Measurements from ENCODE around the gene KRTAP10-3. TPM values are rescaled to one million over a fixed set of nuclear protein-coding genes. Genes with fewer than 3 reads are reported as not detected.

The KRTAP10-3 gene
- total RNA-seq: not detected in 2 replicates

GRCh38 chr21:44558695-44559094 lies at the start of gene KRTAP10-3:
KRTAP10-3 (minus strand) TSS chr21:44558795; CDS start chr21:44558715, 80 bp downstream.

GRCh38 chr21:44600118-44600978 lies 41.8 kb upstream of the KRTAP10-3 start, which contains the start of gene KRTAP10-7:
KRTAP10-7 (plus strand) TSS chr21:44600597; CDS start chr21:44600622, 25 bp downstream.

GRCh38 chr21:44592446-44593311 lies 34.1 kb upstream of the KRTAP10-3 start, which contains the start of gene KRTAP10-6:
KRTAP10-6 (minus strand) TSS chr21:44592505; CDS start chr21:44592484, 21 bp downstream.

GRCh38 chr21:44580231-44580821 lies 21.7 kb upstream of the KRTAP10-3 start, which contains the start of gene KRTAP10-5:
KRTAP10-5 (minus strand) TSS chr21:44580604; CDS start chr21:44580578, 26 bp downstream.

GRCh38 chr21:44573630-44574456 lies 15.2 kb upstream of the KRTAP10-3 start, which contains the start of gene KRTAP10-4:
KRTAP10-4 (plus strand) TSS chr21:44573729; CDS start chr21:44573759, 30 bp downstream.

GRCh38 chr21:44551340-44551961 lies 7.1 kb downstream of the KRTAP10-3 start, which contains the start of gene KRTAP10-2:
KRTAP10-2 (minus strand) TSS chr21:44551505; CDS start chr21:44551458, 47 bp downstream.

GRCh38 chr21:44539991-44540666 lies 18.5 kb downstream of the KRTAP10-3 start, which contains the start of gene KRTAP10-1:
KRTAP10-1 (minus strand) TSS chr21:44540195; CDS start chr21:44540150, 45 bp downstream.

Other genes starting within 250 kb of the KRTAP10-3 start
- 4.0 and 5.5 TPM in 2 replicates for gene CFAP410, start 219.4 kb downstream of the KRTAP10-3 start, total RNA-seq
- 0.76 and 2.1 TPM in 2 replicates for gene TRPM2, start 205.2 kb downstream of the KRTAP10-3 start, total RNA-seq
- 0.97 and 2.0 TPM in 2 replicates for gene LRRC3, start 103.3 kb downstream of the KRTAP10-3 start, total RNA-seq
- not detected in 2 replicates for gene KRTAP10-1, start 18.6 kb downstream of the KRTAP10-3 start, total RNA-seq
- gene KRTAP10-2, start 7.3 kb downstream of the KRTAP10-3 start, total RNA-seq: not detected in 2 replicates
- gene KRTAP10-4, start 14.9 kb upstream of the KRTAP10-3 start, total RNA-seq: not detected in 2 replicates
- gene KRTAP10-5, start 21.8 kb upstream of the KRTAP10-3 start, total RNA-seq: not detected in 2 replicates
- gene KRTAP10-6, start 33.7 kb upstream of the KRTAP10-3 start, total RNA-seq: not detected in 2 replicates
- gene KRTAP10-7, start 41.8 kb upstream of the KRTAP10-3 start, total RNA-seq: not detected in 2 replicates
- not detected in 2 replicates for gene KRTAP10-8, start 53.3 kb upstream of the KRTAP10-3 start, total RNA-seq
- gene KRTAP10-9, start 68.3 kb upstream of the KRTAP10-3 start, total RNA-seq: not detected in 2 replicates
- gene KRTAP10-10, start 78.6 kb upstream of the KRTAP10-3 start, total RNA-seq: not detected in 2 replicates
- not detected in 2 replicates for gene KRTAP10-11, start 87.6 kb upstream of the KRTAP10-3 start, total RNA-seq
- not detected in 2 replicates for gene KRTAP12-4, start 95.9 kb upstream of the KRTAP10-3 start, total RNA-seq
- not detected in 2 replicates for gene KRTAP12-3, start 99.1 kb upstream of the KRTAP10-3 start, total RNA-seq
- not detected in 2 replicates for gene KRTAP12-2, start 108.1 kb upstream of the KRTAP10-3 start, total RNA-seq
- gene KRTAP12-1, start 123.4 kb upstream of the KRTAP10-3 start, total RNA-seq: not detected in 2 replicates
- not detected in 2 replicates for gene KRTAP10-12, start 138.4 kb upstream of the KRTAP10-3 start, total RNA-seq
- 0.19 TPM in 1 of 2 replicates, not detected in the other for gene TSPEAR, start 152.8 kb upstream of the KRTAP10-3 start, total RNA-seq
- 61.2 and 109 TPM in 2 replicates for gene UBE2G2, start 243.0 kb upstream of the KRTAP10-3 start, total RNA-seq

All from bladder microvascular endothelial cell (primary cell).